CD14-positive monocyte (primary cell): ENCODE measurements around the gene PLA2G4A. TPM values are rescaled to one million over a fixed set of nuclear protein-coding genes. Genes with fewer than 3 reads are reported as not detected.

Experiments used
- DNase-seq, 3 donors: peaks; one replicate each; pipeline ENCODE4 v3.0.0-alpha.2; 2011 to 2022
- H2AFZ ChIP-seq: 2 replicates; pipeline ENCODE4 v1.6.0; 2012; ENCODE audit warnings: mild to moderate bottlenecking, low read depth, low read length, inconsistent platforms; ENCODE audit not compliant: insufficient read depth, poor library complexity, severe bottlenecking
- H3K27ac ChIP-seq, 2 donors: 1 replicate in 1 of 2; 2 replicates in 1 of 2; pipeline ENCODE4 v1.5.1; 2012 to 2013; ENCODE audit warnings: low read length in 2 of 2, control low read depth in 1 of 2, inconsistent platforms in 1 of 2, low read depth in 1 of 2, mild to moderate bottlenecking in 1 of 2
- H3K27me3 ChIP-seq, 2 donors: one replicate each; pipeline versions ENCODE4 v1.6.0 to v1.6.1; 2011 to 2013; ENCODE audit warnings: low read length in 2 of 2; ENCODE audit not compliant: control insufficient read depth in 2 of 2, insufficient read depth in 2 of 2
- H3K36me3 ChIP-seq, 2 donors: replicated peaks in 1 of 2; 1 replicate in 1 of 2; 2 replicates in 1 of 2; pipeline versions ENCODE4 v1.5.1 to v1.6.1; 2012 to 2013; ENCODE audit warnings: low read length in 2 of 2, control low read depth in 1 of 2, inconsistent platforms in 1 of 2, mild to moderate bottlenecking in 1 of 2; ENCODE audit not compliant: insufficient read depth in 2 of 2, control insufficient read depth in 1 of 2
- H3K4me1 ChIP-seq, 2 donors: 1 replicate in 1 of 2; 2 replicates in 1 of 2; pipeline versions ENCODE4 v1.5.1 to v1.6.1; 2012 to 2013; ENCODE audit warnings: low read length in 2 of 2, control low read depth in 1 of 2, inconsistent platforms in 1 of 2, mild to moderate bottlenecking in 1 of 2, moderate library complexity in 1 of 2; ENCODE audit not compliant: insufficient read depth in 2 of 2, control insufficient read depth in 1 of 2
- H3K4me2 ChIP-seq: replicated peaks from 2 replicates; pipeline ENCODE3; 2012; ENCODE audit warnings: low read length, moderate library complexity, mild to moderate bottlenecking; ENCODE audit not compliant: poor library complexity, severe bottlenecking; ENCODE audit errors: extremely low read depth
- H3K4me3 ChIP-seq, 3 experiments: fragments of 200-600 bp in 1 of 3; sonication (generic) in 1 of 3; replicated peaks in 1 of 3; 1 replicate in 2 of 3; 2 replicates in 1 of 3; pipeline ENCODE4 v1.5.1; 2011 to 2013; ENCODE audit warnings: low read length in 3 of 3, mild to moderate bottlenecking in 3 of 3, control low read depth in 2 of 3, low read depth in 2 of 3, inconsistent platforms in 1 of 3, moderate library complexity in 1 of 3
- H3K79me2 ChIP-seq: 2 replicates; pipeline ENCODE4 v1.6.0; 2012; ENCODE audit warnings: mild to moderate bottlenecking, control low read depth, inconsistent platforms, low read length, moderate library complexity; ENCODE audit not compliant: insufficient read depth
- H3K9ac ChIP-seq: 2 replicates; pipeline ENCODE4 v1.6.0; 2017; ENCODE audit warnings: low read length, mild to moderate bottlenecking; ENCODE audit not compliant: insufficient read depth, poor library complexity, severe bottlenecking
- H3K9me3 ChIP-seq, 2 donors: replicated peaks in 1 of 2; 1 replicate in 1 of 2; 2 replicates in 1 of 2; pipeline versions ENCODE4 v1.5.1 to v1.6.1; 2012 to 2013; ENCODE audit warnings: low read length in 2 of 2, control low read depth in 1 of 2; ENCODE audit not compliant: control insufficient read depth in 1 of 2, insufficient read depth in 1 of 2
- H4K20me1 ChIP-seq: 2 replicates; pipeline ENCODE4 v1.6.0; 2012; ENCODE audit warnings: mild to moderate bottlenecking, low read length, control low read depth, moderate library complexity; ENCODE audit not compliant: insufficient read depth
- H3K27ac Mint-ChIP-seq, 7 donors: one replicate each; pipeline ENCODE4 v1.8.0; 2020; ENCODE audit warnings: mild to moderate bottlenecking in 7 of 7, mixed read lengths in 7 of 7, moderate library complexity in 6 of 7, inconsistent platforms in 2 of 7
- H3K27me3 Mint-ChIP-seq, 3 donors: one replicate each; pipeline ENCODE4 v1.8.0; 2021 to 2022; ENCODE audit warnings: low read depth in 3 of 3, mild to moderate bottlenecking in 3 of 3, mixed read lengths in 3 of 3, moderate library complexity in 3 of 3, inconsistent platforms in 1 of 3
- H3K36me3 Mint-ChIP-seq, 2 donors: one replicate each; pipeline ENCODE4 v1.8.0; 2020; ENCODE audit warnings: mixed read lengths in 2 of 2, inconsistent platforms in 1 of 2, mild to moderate bottlenecking in 1 of 2
- H3K4me1 Mint-ChIP-seq: one replicate; pipeline ENCODE4 v1.8.0; 2020; ENCODE audit warnings: mild to moderate bottlenecking, mixed read lengths
- H3K4me3 Mint-ChIP-seq, 2 donors: one replicate each; pipeline ENCODE4 v1.8.0; 2020; ENCODE audit warnings: mild to moderate bottlenecking in 2 of 2, mixed read lengths in 2 of 2, moderate library complexity in 1 of 2
- H3K9me3 Mint-ChIP-seq, 7 donors: one replicate each; pipeline ENCODE4 v1.8.0; 2020 to 2022; ENCODE audit warnings: mixed read lengths in 7 of 7, mild to moderate bottlenecking in 6 of 7, moderate library complexity in 6 of 7, inconsistent platforms in 2 of 7
- WGBS: methylation state at CpG from one replicate; pipeline ENCODE4 v1.1.5; 2013; ENCODE audit warnings: missing lambda C conversion rate; ENCODE audit not compliant: insufficient coverage; 5-methylcytosine and 5-hydroxymethylcytosine counted together
- intact Hi-C, 2 donors: fragments of 100-400 bp; cut with micrococcal nuclease; formaldehyde crosslinking; loops; one replicate each; pipeline versions ENCODE4 v1.15.0 to v1.15.1; 2023
- polyA plus RNA-seq, 3 donors: library from polyadenylated mRNA; depleted of rRNA in 1 of 3; unstranded in 2 of 3; stranded (reverse) in 1 of 3; fragments of 300-500 nt in 2 of 3; fragments of >200 nt in 1 of 3; fragmentation: Illumina TruSeq in 2 of 3; gene quantifications; 1 replicate in 2 of 3; 2 replicates in 1 of 3; pipeline ENCODE4 v1.2.3, GENCODE V29; 2012 to 2021
- TF ChIP-seq, protein P1 (sequence below): fragments of 200-600 bp; IDR thresholded peaks from one replicate; pipeline ENCODE4 v1.8.0; 2022; ENCODE audit warnings: antibody characterized with exemption, mild to moderate bottlenecking

The PLA2G4A gene
- polyA plus RNA-seq, 3 donors, result 1.4 to 4.5 (median 4.1) TPM

DNA sequence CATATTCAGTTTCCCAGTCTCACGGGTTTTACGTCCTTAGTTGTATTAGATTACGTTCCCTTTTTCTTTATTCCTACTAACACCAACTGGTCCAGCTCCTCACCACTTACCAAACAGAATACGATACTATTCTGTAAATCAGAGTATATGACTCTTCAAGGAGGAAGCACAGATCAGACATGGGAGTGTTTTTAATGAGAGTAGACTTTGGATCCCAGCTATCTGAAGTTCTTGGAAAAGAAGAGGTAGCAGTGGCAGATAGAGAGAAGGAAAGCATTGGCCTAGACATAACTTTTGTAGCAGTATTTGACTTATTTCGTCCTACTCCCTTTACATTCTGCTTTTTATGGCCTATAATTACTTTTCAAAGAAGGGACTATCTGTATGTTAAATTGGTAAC is 24.1 kb upstream of the PLA2G4A start:
- Mint-ChIP-seq H3K27ac (no peak overlapping the region), H3K9me3 (no peaks in the 10 kb centered on the region), H3K4me3 (no peak overlapping the region), H3K36me3 (no peaks in the 10 kb centered on the region), H3K4me1 (peaks cover 12% of the 10 kb centered on the region), H3K27me3 (no peaks in the 10 kb centered on the region)
- Histone ChIP-seq H4K20me1 (no peaks in the 10 kb centered on the region), H3K27me3 (no peaks in the 10 kb centered on the region), H3K79me2 (no peaks in the 10 kb centered on the region), H3K9ac (no peak overlapping the region), H3K9me3 (no peaks in the 10 kb centered on the region), H2AFZ (no peak overlapping the region), H3K27ac (no peak overlapping the region), H3K4me2 (no peak overlapping the region), H3K36me3 (no peaks in the 10 kb centered on the region), H3K4me1 (peaks cover 4 to 10% of the 10 kb centered on the region in 2 donors), H3K4me3 (no peak overlapping the region)
- intact Hi-C loops, result no loop called here
- no peak for DNase-seq
- TF ChIP-seq, protein P1, sequence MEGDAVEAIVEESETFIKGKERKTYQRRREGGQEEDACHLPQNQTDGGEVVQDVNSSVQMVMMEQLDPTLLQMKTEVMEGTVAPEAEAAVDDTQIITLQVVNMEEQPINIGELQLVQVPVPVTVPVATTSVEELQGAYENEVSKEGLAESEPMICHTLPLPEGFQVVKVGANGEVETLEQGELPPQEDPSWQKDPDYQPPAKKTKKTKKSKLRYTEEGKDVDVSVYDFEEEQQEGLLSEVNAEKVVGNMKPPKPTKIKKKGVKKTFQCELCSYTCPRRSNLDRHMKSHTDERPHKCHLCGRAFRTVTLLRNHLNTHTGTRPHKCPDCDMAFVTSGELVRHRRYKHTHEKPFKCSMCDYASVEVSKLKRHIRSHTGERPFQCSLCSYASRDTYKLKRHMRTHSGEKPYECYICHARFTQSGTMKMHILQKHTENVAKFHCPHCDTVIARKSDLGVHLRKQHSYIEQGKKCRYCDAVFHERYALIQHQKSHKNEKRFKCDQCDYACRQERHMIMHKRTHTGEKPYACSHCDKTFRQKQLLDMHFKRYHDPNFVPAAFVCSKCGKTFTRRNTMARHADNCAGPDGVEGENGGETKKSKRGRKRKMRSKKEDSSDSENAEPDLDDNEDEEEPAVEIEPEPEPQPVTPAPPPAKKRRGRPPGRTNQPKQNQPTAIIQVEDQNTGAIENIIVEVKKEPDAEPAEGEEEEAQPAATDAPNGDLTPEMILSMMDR, result no peak
- WGBS, result no CpG with 5 or more reads among the region's 5 CpGs

DNA sequence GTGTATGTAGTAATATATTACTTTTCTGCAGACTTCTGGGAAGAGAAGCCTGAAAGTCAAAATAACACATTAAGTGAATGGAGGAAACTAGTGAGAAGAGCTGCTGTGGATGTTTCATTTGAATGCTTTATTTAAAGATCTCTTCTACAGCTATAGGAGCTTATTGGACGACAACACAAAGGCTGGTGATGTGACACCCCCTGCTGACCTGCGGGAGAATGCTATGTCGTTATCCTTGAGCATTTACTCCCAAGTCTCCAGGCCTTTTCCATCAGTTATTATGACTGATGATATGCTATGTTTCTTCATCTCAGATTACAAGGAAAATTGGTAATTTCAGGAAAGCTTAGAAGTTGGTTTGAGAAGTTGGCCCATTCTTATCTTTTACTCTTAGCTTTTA is 22.3 kb upstream of the PLA2G4A start:
- peaks cover 4 to 10% of the 10 kb centered on the region in 2 donors for H3K4me1 ChIP-seq
- H3K4me3 Mint-ChIP-seq, result no peak overlapping the region
- no peaks in the 10 kb centered on the region for H3K79me2 ChIP-seq
- H3K27ac ChIP-seq, result no peak overlapping the region
- H2AFZ ChIP-seq, result no peak overlapping the region
- H3K4me1 Mint-ChIP-seq, result peaks cover 12% of the 10 kb centered on the region
- H3K36me3 ChIP-seq, result no peaks in the 10 kb centered on the region
- no peak overlapping the region for H3K9ac ChIP-seq
- TF ChIP-seq, protein P1, result no peak
- no peak overlapping the region for H3K27ac Mint-ChIP-seq
- intact Hi-C loops, result no loop called here
- no peaks in the 10 kb centered on the region for H4K20me1 ChIP-seq
- no peaks in the 10 kb centered on the region for H3K9me3 ChIP-seq
- WGBS, result no CpG with 5 or more reads among the region's 3 CpGs
- no peak overlapping the region for H3K4me3 ChIP-seq
- no peak for DNase-seq
- H3K27me3 Mint-ChIP-seq, result no peaks in the 10 kb centered on the region
- H3K4me2 ChIP-seq, result no peak overlapping the region
- no peaks in the 10 kb centered on the region for H3K27me3 ChIP-seq
- H3K9me3 Mint-ChIP-seq, result no peaks in the 10 kb centered on the region
- H3K36me3 Mint-ChIP-seq, result no peaks in the 10 kb centered on the region
